ENCODE data around the gene SMIM44. TPM values are rescaled to one million over a fixed set of nuclear protein-coding genes. Genes with fewer than 3 reads are reported as not detected.

Gene SMIM44
- total and polyA plus RNA-seq, 3 experiments from 2014 or later: not detected

DNA sequence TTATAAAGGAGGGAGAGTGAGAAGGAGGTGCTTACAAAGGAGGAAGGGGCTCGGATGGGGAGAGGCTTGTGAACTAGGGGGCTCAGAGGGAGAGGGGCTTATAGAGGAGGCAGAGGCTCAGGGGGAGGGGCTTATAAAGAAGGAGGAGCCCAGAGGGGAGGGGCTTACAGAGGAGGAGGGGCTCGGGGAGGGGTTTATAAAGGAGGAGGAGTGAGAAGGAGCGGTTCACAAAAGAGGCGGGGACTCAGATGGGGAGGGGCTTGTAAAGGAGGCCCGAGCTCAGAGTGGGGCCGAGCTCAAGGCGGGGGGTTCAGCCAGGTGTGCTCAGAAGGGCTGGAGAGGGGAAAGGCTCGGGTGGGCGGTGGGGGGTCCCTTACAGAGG is 3.4 kb downstream of the SMIM44 start:
- H3K27ac Mint-ChIP-seq: no peak overlapping the region
- ChIA-PET POLR2A (interaction anchor here (0.6 kb wide), 1 partner anchor 53 kb away, joined by 4 read pairs; no protein-coding TSS in a partner anchor), CTCF (interaction anchor here (0.6 to 0.9 kb wide), 2 partner anchors 35 to 51 kb away, joined by 3 read pairs; no protein-coding TSS in a partner anchor)
- peak in 3 of 5 donors; percentile 25 to 46 (median 28) for DNase-seq
- Histone ChIP-seq H3K27ac (ENCODE audit: low read depth, low read length) (no peak overlapping the region), H3K9me3 (ENCODE audit: low read length) (no peaks in the 10 kb centered on the region), H3K36me3 (ENCODE audit: insufficient read depth, low read length) (no peaks in the 10 kb centered on the region), H3K4me3 (ENCODE audit: low read length) (no peak overlapping the region), H3K27me3 (ENCODE audit: insufficient read depth, low read length, poor library complexity, severe bottlenecking) (no peaks in the 10 kb centered on the region), H3K4me1 (ENCODE audit: insufficient read depth, low read length) (peaks cover 9% of the 10 kb centered on the region)
- H3K9me3 Mint-ChIP-seq: no peaks in the 10 kb centered on the region
- H3K4me1 Mint-ChIP-seq: peaks cover 10 to 16% (median 12%) of the 10 kb centered on the region in 3 donors
- no peak overlapping the region for H3K4me3 Mint-ChIP-seq
- H3K27me3 Mint-ChIP-seq: peaks cover 0 to 4% of the 10 kb centered on the region in 2 donors
- H3K36me3 Mint-ChIP-seq: no peaks in the 10 kb centered on the region

DNA sequence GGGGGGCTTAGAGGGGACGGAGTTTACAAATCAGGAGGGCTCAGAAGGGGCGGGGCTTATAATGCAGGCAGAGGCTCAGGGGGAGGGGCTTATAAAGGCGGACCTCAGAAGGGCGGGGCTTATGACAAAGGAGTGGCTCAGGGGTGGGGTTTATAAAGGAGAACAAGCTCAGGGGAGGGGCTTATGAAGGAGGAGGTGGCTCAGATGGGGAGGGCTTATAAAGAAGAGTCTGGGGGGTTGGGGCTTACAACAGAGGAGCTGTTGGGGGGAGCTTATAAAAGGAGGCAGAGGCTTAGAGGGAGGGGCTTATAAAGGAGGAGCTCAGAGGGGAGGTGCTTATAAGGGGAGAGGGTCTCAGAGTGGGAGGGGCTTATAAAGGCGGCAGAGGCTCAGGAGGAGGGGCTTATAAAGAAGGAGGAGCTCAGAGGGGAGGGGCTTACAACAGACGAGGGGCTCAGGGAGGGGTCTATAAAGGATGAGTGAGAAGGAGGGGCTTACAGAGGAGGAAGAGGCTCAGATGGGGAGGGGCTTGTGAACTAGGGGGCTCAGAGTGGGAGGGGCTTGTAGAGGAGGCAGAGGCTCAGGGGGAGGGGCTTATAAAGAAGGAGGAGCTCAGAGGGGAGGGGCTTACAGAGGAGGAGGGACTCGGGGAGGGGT is 3.9 kb downstream of the SMIM44 start:
- CTCF ChIA-PET: interaction anchor here (0.6 to 0.9 kb wide), 2 partner anchors 34 to 50 kb away, joined by 3 read pairs; no protein-coding TSS in a partner anchor
- peaks cover 0 to under 1% of the 10 kb centered on the region in 2 donors for H3K27me3 Mint-ChIP-seq
- Histone ChIP-seq H3K27me3 (ENCODE audit: insufficient read depth, low read length, poor library complexity, severe bottlenecking) (no peaks in the 10 kb centered on the region), H3K4me1 (ENCODE audit: insufficient read depth, low read length) (peaks cover 9% of the 10 kb centered on the region), H3K27ac (ENCODE audit: low read depth, low read length) (no peak overlapping the region), H3K9me3 (ENCODE audit: low read length) (no peaks in the 10 kb centered on the region), H3K36me3 (ENCODE audit: insufficient read depth, low read length) (no peaks in the 10 kb centered on the region), H3K4me3 (ENCODE audit: low read length) (no peak overlapping the region)
- H3K27ac Mint-ChIP-seq: peak overlapping the region in 1 of 8 donors; percentile 84
- peak; percentile 25 to 71 (median 51) for DNase-seq
- H3K4me1 Mint-ChIP-seq: peaks cover 10 to 16% (median 12%) of the 10 kb centered on the region in 3 donors
- H3K36me3 Mint-ChIP-seq: no peaks in the 10 kb centered on the region
- no peaks in the 10 kb centered on the region for H3K9me3 Mint-ChIP-seq
- POLR2A ChIA-PET: interaction anchor here (0.6 kb wide), 2 partner anchors 54 to 138 kb away, joined by 4 read pairs; no protein-coding TSS in a partner anchor
- H3K4me3 Mint-ChIP-seq: peak overlapping the region in 5 of 7 donors; percentile 33 to 79 (median 62)

- DNase-seq: peak in 2 of 5 donors; percentile 3 to 20
- Mint-ChIP-seq H3K4me1 (peaks cover 10 to 16% (median 12%) of the 10 kb centered on the region in 3 donors), H3K27ac (peak overlapping the region in 4 of 8 donors; percentile 22 to 84 (median 74)), H3K36me3 (no peaks in the 10 kb centered on the region), H3K9me3 (no peaks in the 10 kb centered on the region), H3K27me3 (no peaks in the 10 kb centered on the region), H3K4me3 (peak overlapping the region in 5 of 7 donors; percentile 62 to 79 (median 72))
- Histone ChIP-seq H3K27ac (ENCODE audit: low read depth, low read length) (no peak overlapping the region), H3K4me3 (ENCODE audit: low read length) (no peak overlapping the region), H3K9me3 (ENCODE audit: low read length) (no peaks in the 10 kb centered on the region), H3K4me1 (ENCODE audit: insufficient read depth, low read length) (peaks cover 9% of the 10 kb centered on the region), H3K36me3 (ENCODE audit: insufficient read depth, low read length) (no peaks in the 10 kb centered on the region), H3K27me3 (ENCODE audit: insufficient read depth, low read length, poor library complexity, severe bottlenecking) (no peaks in the 10 kb centered on the region)
- CTCF ChIA-PET: interaction anchor here (0.9 kb wide), 1 partner anchor 49 kb away, joined by 3 read pairs; no protein-coding TSS in a partner anchor
- POLR2A ChIA-PET: interaction anchor here (0.6 kb wide), 1 partner anchor 137 kb away, joined by 4 read pairs; no protein-coding TSS in a partner anchor
Measured at GRCh38 chr19:3478409-3479176, 4.6 kb downstream of the SMIM44 start.

- no peaks in the 10 kb centered on the region for H3K36me3 ChIP-seq (ENCODE audit: insufficient read depth, low read length)
- no peak overlapping the region for H3K27ac ChIP-seq (ENCODE audit: low read depth, low read length)
- DNase-seq: no peak
- H3K9me3 ChIP-seq (ENCODE audit: low read length): no peaks in the 10 kb centered on the region
- Mint-ChIP-seq H3K36me3 (no peaks in the 10 kb centered on the region), H3K27ac (peak overlapping the region in 3 of 8 donors; percentile 29 to 91 (median 69)), H3K27me3 (no peaks in the 10 kb centered on the region), H3K4me3 (peak overlapping the region in 5 of 7 donors; percentile 5 to 70 (median 62)), H3K4me1 (peaks cover 10 to 16% (median 12%) of the 10 kb centered on the region in 3 donors), H3K9me3 (no peaks in the 10 kb centered on the region)
- CTCF ChIA-PET: no interaction called here
- peaks cover 9% of the 10 kb centered on the region for H3K4me1 ChIP-seq (ENCODE audit: insufficient read depth, low read length)
- no peak overlapping the region for H3K4me3 ChIP-seq (ENCODE audit: low read length)
- POLR2A ChIA-PET: no interaction called here
- H3K27me3 ChIP-seq (ENCODE audit: insufficient read depth, low read length, poor library complexity, severe bottlenecking): no peaks in the 10 kb centered on the region
Measured at GRCh38 chr19:3477951-3478350, 5.3 kb downstream of the SMIM44 start.

DNA sequence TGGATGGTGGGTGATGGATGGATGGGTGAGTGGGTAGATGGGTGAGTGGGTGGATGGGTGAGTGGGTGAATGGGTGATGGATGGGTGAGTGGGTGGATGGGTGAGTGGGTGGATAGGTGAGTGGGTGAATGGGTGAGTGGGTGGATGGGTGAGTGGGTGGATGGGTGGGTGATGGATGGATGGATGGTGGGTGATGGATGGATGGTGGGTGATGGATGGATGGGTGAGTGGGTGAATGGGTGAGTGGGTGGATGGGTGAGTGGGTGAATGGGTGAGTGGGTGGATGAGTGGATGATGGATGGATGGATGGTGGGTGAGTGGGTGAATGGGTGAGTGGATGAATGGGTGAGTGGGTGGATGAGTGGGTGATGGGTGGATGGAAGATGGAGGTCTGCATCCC is 5.7 kb downstream of the SMIM44 start:
- DNase-seq: no peak
- Histone ChIP-seq H3K4me1 (ENCODE audit: insufficient read depth, low read length) (peaks cover 9% of the 10 kb centered on the region), H3K27ac (ENCODE audit: low read depth, low read length) (no peak overlapping the region), H3K9me3 (ENCODE audit: low read length) (no peaks in the 10 kb centered on the region), H3K27me3 (ENCODE audit: insufficient read depth, low read length, poor library complexity, severe bottlenecking) (no peaks in the 10 kb centered on the region), H3K4me3 (ENCODE audit: low read length) (no peak overlapping the region), H3K36me3 (ENCODE audit: insufficient read depth, low read length) (no peaks in the 10 kb centered on the region)
- Mint-ChIP-seq H3K36me3 (no peaks in the 10 kb centered on the region), H3K27ac (no peak overlapping the region), H3K9me3 (no peaks in the 10 kb centered on the region), H3K4me3 (no peak overlapping the region), H3K27me3 (no peaks in the 10 kb centered on the region), H3K4me1 (peaks cover 10 to 16% (median 12%) of the 10 kb centered on the region in 3 donors)
- CTCF ChIA-PET: no interaction called here
- POLR2A ChIA-PET: no interaction called here

- H3K4me3 Mint-ChIP-seq: no peak overlapping the region
- POLR2A ChIA-PET: no interaction called here
- H3K9me3 ChIP-seq (ENCODE audit: low read length): no peaks in the 10 kb centered on the region
- H3K9me3 Mint-ChIP-seq: no peaks in the 10 kb centered on the region
- H3K27me3 Mint-ChIP-seq: no peaks in the 10 kb centered on the region
- no peaks in the 10 kb centered on the region for H3K27me3 ChIP-seq (ENCODE audit: insufficient read depth, low read length, poor library complexity, severe bottlenecking)
- H3K27ac Mint-ChIP-seq: no peak overlapping the region
- no peaks in the 10 kb centered on the region for H3K36me3 ChIP-seq (ENCODE audit: insufficient read depth, low read length)
- no peaks in the 10 kb centered on the region for H3K36me3 Mint-ChIP-seq
- H3K4me1 ChIP-seq (ENCODE audit: insufficient read depth, low read length): peaks cover 9% of the 10 kb centered on the region
- DNase-seq: no peak
- CTCF ChIA-PET: no interaction called here
- H3K4me3 ChIP-seq (ENCODE audit: low read length): no peak overlapping the region
- H3K4me1 Mint-ChIP-seq: peaks cover 10 to 16% (median 12%) of the 10 kb centered on the region in 3 donors
- no peak overlapping the region for H3K27ac ChIP-seq (ENCODE audit: low read depth, low read length)
Measured at GRCh38 chr19:3476830-3477229, 6.4 kb downstream of the SMIM44 start.

DNA sequence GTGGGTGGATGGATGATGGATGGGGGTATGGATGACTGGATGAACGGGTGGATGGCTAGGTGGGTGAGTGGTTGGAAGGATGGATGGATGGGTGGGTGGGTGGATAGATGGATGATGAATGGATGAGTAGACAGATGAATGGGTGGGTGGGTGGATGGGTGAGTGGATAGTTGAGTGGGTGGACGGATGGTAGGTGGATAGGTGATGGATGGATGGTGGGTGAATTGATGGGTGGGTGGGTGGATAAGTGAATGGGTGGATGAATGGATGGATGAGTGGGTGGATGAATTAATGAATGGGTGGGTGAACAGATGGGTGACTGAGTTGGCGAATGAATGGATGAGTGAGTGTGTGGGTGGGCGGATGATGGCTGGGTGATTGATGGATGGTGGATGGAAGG is 7.8 kb downstream of the SMIM44 start:
- POLR2A ChIA-PET: no interaction called here

DNA sequence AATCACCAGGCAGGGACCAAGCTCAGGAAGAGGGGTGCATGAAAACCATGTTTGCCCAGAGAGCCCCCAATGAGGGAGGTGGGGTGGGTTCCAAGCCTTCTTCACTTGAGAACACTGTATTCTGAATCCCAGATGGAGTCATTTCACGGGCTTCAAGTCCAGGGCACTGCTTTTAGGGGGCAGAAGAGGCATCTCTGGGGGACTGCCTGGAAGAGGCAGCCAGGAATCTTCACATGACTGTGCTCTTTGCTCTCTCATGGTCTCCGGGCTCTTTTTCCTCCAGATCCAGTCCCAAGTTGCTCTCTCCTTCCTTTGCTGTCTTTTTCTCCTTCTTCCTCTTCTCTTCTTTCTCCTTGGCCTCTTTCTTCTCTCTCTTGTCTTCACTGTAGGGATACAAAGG is 8.6 kb downstream of the SMIM44 start:
- Histone ChIP-seq H3K36me3 (ENCODE audit: insufficient read depth, low read length) (no peaks in the 10 kb centered on the region), H3K4me3 (ENCODE audit: low read length) (no peak overlapping the region), H3K27ac (ENCODE audit: low read depth, low read length) (no peak overlapping the region), H3K27me3 (ENCODE audit: insufficient read depth, low read length, poor library complexity, severe bottlenecking) (no peaks in the 10 kb centered on the region), H3K4me1 (ENCODE audit: insufficient read depth, low read length) (peaks cover 9% of the 10 kb centered on the region), H3K9me3 (ENCODE audit: low read length) (no peaks in the 10 kb centered on the region)
- H3K27ac Mint-ChIP-seq: no peak overlapping the region
- no peaks in the 10 kb centered on the region for H3K9me3 Mint-ChIP-seq
- no peak overlapping the region for H3K4me3 Mint-ChIP-seq
- ChIA-PET POLR2A (no interaction called here), CTCF (no interaction called here)
- H3K4me1 Mint-ChIP-seq: peaks cover 10 to 16% (median 12%) of the 10 kb centered on the region in 3 donors
- H3K27me3 Mint-ChIP-seq: peaks cover 0 to 1% of the 10 kb centered on the region in 2 donors
- DNase-seq: no peak
- H3K36me3 Mint-ChIP-seq: no peaks in the 10 kb centered on the region

More for the DNA sequence above, 7.8 kb downstream of the SMIM44 start:
- no peak for DNase-seq
- Histone ChIP-seq H3K27me3 (ENCODE audit: insufficient read depth, low read length, poor library complexity, severe bottlenecking) (no peaks in the 10 kb centered on the region), H3K4me3 (ENCODE audit: low read length) (no peak overlapping the region), H3K4me1 (ENCODE audit: insufficient read depth, low read length) (peaks cover 9% of the 10 kb centered on the region), H3K27ac (ENCODE audit: low read depth, low read length) (no peak overlapping the region), H3K9me3 (ENCODE audit: low read length) (no peaks in the 10 kb centered on the region), H3K36me3 (ENCODE audit: insufficient read depth, low read length) (no peaks in the 10 kb centered on the region)
- no peaks in the 10 kb centered on the region for H3K9me3 Mint-ChIP-seq
- no peak overlapping the region for H3K4me3 Mint-ChIP-seq
- CTCF ChIA-PET: no interaction called here
- H3K36me3 Mint-ChIP-seq: no peaks in the 10 kb centered on the region
- peaks cover 0 to 1% of the 10 kb centered on the region in 2 donors for H3K27me3 Mint-ChIP-seq
- no peak overlapping the region for H3K27ac Mint-ChIP-seq
- H3K4me1 Mint-ChIP-seq: peaks cover 10 to 16% (median 12%) of the 10 kb centered on the region in 3 donors
